GM12892 (cell line): ENCODE measurements around the gene PIGP.

Source experiments
- POLR2A ChIP-seq: IDR thresholded peaks from 2 replicates; pipeline ENCODE4 v1.6.1; 2011; ENCODE audit warnings: low read depth, low read length, control low read depth
- POLR2AphosphoS5 ChIP-seq: IDR thresholded peaks from 2 replicates; pipeline ENCODE4 v1.6.1; 2011; ENCODE audit warnings: low read depth, low read length, control low read depth
- TAF1 ChIP-seq: IDR thresholded peaks from 2 replicates; pipeline ENCODE4 v1.6.1; 2011; ENCODE audit warnings: low read depth, mild to moderate bottlenecking, control low read depth, low read length, borderline replicate concordance

GRCh38 chr21:37061926-37062592 lies 10.8 kb downstream of the PIGP start:
- TF ChIP-seq TAF1 (no peak), POLR2AphosphoS5 (no peak), POLR2A (no peak)
